Measurements from ENCODE around the gene SSBP2. TPM values are rescaled to one million over a fixed set of nuclear protein-coding genes. Genes with fewer than 3 reads are reported as not detected.
"Not testable (repeated sequence)": the region's sequence is repeated elsewhere in the genome, so short reads cannot be mapped to it uniquely, and the experiment has no call there.

Gene SSBP2
- polyA plus RNA-seq, 4 donors: 84.8 to 96.7 (median 91.8) TPM

DNA sequence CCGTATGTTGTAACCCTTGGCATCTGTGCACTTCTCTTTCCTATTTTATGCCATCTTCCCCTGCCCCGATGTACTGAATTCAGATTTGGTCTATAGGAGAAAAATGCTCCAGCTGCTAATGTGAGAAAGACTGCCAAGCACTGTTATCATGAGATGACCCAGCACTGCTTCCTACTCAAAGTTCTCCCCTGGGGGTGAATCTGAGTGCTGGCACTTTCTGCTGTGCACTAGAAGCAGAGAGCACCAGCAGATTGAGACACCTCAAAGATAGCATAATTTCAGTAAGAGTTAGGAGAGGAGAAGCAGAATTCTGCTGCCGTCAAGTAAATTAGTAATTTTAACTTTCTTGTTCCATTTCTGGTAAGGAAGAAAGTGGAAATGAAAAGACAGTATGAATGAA is 264.2 kb downstream of the SSBP2 start:
- DNase-seq (ENCODE audit: low read depth in 4 of 4, low spot score in 3 of 4): no peak

DNA sequence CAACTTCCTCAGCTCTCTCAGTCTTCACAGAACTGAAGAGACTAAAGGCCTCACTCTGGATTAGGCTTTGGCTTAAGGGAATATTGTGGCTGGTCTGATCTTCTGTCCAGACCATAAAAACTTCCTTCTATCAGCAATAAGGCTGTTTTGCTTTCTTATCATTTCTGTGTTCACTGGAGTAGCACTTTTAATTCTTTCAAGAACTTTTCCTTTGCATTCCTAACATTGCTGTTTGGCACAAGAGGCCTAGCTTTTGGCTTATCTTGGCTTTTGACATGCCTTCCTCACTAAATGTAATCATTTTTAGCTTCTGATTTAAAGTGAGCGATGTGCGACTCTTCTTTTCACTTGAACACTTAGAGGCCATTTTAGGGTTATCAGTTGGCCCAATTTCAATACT is 268.3 kb downstream of the SSBP2 start:
- DNase-seq (ENCODE audit: low read depth in 4 of 4, low spot score in 3 of 4): no peak

DNA sequence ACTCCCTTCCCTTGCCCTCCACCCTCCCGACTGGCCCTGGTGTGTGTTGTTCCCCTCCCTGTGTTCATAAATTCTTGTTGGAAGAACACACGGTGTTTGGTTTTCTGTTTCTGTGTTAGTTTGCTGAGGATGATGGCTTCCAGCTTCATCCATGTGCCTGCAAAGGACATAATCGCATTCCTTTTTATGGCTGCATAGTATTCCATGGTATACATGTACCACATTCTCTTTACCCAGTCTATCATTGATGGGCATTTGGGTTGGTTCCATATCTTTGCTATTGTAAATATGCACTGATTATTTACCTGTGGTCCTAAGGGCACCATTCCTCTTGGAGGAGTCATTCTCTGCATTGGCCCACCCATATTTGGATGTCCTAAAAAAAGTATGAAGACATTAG is 277.5 kb downstream of the SSBP2 start:
- not testable (repeated sequence) for DNase-seq (ENCODE audit: low read depth in 4 of 4, low spot score in 3 of 4)

- no peak for DNase-seq (ENCODE audit: low read depth in 4 of 4, low spot score in 3 of 4)
Measured at GRCh38 chr5:81469676-81470075, 281.2 kb downstream of the SSBP2 start.

DNA sequence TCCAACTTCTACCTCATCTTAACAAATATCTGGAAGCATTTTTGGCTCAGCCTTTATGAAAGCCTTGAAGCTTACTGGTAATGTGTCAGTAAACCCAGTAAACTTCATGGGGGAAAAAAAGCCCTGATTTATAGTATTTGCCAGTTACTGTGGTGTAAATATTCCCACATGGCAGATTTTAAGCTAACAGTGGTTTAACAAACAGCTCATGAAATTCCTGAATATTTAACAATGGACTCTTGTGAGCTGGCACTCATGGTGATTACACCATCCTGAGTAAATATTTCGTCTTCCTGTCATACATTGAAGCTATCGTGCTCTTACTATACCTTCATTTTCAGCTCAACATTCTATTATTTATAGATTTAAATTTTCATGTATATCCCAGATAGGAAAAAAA is 300.0 kb downstream of the SSBP2 start:
- no peak for DNase-seq (ENCODE audit: low read depth in 4 of 4, low spot score in 3 of 4)

DNA sequence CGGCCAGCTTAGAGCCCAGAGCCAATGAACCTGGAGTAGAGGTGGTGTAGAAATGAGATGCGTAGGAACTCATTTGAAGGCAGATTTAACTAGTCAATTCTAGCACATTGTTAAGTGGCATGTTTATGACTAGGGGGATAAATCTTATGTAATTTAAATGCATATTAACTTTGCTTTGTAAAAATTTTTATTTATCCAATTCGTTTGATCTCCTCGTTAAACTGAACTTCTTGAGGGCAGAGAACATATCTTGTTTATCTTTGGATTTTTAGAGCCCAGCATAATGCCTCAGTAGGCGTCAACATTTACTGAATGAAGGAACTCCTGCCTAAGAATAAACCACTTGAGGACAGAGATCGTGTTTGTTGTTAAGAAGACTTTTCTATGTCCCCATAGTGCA is 315.9 kb downstream of the SSBP2 start:
- DNase-seq (ENCODE audit: low read depth in 4 of 4, low spot score in 3 of 4): no peak

- DNase-seq (ENCODE audit: low read depth in 4 of 4, low spot score in 3 of 4): no peak
Measured at GRCh38 chr5:81429985-81430384, 320.9 kb downstream of the SSBP2 start.

DNA sequence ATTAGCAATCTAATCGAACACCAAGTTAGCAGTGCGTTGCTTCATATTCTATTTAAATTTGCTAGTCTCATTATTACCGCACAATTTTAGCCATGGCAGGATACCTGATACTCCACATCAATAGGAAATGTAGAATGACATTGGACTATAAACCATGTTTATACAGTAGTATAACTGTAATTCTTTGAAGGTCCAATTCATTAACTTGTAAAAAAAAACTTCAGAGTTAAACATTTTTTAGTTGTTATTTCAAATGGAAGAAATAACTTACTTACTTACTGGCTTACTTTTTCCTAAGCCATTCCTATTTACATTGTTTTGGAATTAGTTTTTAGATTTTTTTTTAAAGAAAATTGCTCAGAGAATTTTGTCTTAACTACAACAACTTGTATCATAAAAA is 321.5 kb downstream of the SSBP2 start:
- DNase-seq (ENCODE audit: low read depth in 4 of 4, low spot score in 3 of 4): no peak

GRCh38 chr5:81428861-81429260 is 322.0 kb downstream of the SSBP2 start:
- DNase-seq (ENCODE audit: low read depth in 4 of 4, low spot score in 3 of 4): no peak

DNA sequence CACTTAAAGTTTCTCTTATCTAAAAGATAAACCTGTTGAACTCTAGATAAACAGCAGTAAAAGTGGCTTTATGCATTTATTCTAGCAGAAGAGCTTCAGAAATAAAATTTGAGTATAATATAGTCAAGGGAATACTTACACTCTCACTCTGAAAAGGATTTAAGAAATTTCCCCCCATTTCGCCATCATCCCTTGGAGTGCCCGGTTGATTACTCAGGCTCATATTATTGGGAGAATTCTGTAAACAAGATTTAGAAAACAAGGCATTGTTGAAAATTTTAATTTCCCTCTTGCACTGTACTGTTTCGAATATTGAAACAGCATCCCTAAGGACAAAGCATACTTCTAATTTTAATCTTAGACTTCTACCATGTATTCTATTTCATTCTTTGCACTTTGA is 322.5 kb downstream of the SSBP2 start:
- DNase-seq (ENCODE audit: low read depth in 4 of 4, low spot score in 3 of 4): no peak

DNA sequence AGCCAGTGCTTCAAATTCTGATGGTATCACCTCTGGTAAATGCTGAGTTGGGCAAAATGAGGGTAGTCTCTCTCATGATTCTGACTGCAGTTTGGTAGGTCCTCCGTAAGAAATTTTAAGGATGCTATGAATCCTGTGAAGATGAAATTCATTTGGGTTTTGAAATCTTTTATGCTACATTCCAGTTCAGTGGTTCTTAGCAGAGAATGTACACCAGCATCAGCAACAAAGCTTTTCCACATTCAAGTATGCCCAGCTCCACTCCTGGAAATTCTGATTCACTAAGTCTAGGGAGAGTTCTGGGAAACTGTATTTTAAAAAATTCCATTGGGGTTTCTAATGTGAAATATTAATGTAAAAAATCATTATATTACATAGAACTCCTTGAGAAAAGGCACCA is 323.3 kb downstream of the SSBP2 start:
- DNase-seq (ENCODE audit: low read depth in 4 of 4, low spot score in 3 of 4): no peak

- DNase-seq (ENCODE audit: low read depth in 4 of 4, low spot score in 3 of 4): no peak
Measured at GRCh38 chr5:81426359-81427030, 324.4 kb downstream of the SSBP2 start.

GRCh38 chr5:81425569-81425968 is 325.3 kb downstream of the SSBP2 start:
- DNase-seq (ENCODE audit: low read depth in 4 of 4, low spot score in 3 of 4): peak; percentile 28 to 58 (median 38)

DNA sequence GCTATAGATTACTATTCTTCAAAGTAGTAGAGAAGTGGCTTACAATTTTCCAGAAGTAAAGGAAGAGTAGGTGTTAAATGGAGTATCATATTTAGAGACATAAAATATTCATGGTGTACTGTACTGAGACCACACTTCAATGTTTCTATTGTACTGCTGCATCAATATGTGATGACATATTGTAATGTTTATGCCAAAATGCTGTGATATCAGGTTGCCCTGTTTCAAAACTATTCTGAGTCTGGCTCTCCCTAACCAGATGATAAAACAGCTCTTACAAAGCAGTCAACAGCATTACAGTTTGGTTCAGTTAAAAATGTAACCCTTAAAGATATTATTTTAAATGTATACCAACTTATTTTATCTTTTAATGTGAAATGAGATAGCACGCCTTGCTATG is 326.2 kb downstream of the SSBP2 start:
- DNase-seq (ENCODE audit: low read depth in 4 of 4, low spot score in 3 of 4): no peak

DNA sequence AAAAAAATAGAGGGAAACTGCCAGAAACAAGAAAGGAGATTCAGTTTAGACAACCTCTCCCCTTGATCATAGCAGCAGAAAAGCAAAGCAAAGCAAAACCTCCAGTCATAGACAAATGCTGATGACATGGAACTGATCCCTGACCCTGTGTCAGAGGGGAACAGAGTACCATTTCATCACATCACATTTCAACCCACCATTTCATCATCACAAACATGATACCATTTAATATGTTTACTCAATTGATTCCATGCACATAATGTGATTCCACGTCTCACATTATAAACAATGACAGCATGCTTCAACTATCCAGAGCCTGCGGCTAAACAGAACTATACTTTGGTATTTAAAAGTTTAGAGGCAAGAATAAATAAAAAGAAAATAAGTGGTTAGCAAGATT is 328.2 kb downstream of the SSBP2 start:
- DNase-seq (ENCODE audit: low read depth in 4 of 4, low spot score in 3 of 4): no peak

DNA sequence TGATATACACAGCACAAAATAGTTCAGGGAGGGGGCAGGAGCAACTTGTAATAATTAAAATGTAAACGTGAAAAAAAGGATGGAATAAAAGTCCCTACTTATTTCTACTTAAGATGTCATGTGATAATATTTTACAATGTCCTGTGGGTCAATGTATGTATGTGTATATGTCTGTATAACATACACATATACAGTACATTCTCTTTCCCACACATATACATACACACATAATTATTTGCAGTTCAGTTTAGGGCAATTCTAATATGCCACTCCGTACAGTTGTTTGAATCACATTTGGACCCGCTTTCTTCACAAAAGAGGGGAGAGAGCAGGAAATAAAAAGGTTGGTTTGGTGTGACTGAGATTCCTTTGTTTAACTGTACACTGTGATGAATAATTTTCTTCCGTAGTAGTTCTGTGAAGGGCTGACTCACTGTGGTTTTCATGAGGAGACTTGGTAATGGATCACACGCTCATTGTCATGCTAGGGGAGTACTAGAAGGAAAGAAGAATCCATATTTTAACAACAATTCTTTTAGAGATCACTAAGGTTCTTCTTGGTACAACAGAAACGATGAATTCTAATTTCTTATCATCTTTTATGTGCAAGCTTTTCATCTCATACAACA is 330.7 kb downstream of the SSBP2 start:
- no peak for DNase-seq (ENCODE audit: low read depth in 4 of 4, low spot score in 3 of 4)

DNA sequence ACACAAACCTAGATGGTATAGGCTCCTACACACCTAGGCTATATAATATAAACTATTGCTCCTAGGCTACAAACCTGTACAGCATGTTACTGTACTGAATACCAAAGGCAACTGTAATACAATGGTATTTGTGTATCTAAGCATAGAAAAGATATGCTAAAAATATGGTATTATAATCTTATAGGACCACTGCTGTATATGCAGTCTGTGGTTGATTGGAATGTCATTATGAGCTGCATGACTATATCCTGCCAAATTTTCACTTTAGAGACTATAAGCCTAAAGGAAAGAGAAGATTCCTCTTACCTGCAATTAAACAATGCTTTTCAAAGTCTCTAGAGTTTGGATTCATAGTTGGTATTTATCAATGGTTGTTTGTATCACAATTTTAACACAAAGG is 332.3 kb downstream of the SSBP2 start:
- DNase-seq (ENCODE audit: low read depth in 4 of 4, low spot score in 3 of 4): no peak

- no peak for DNase-seq (ENCODE audit: low read depth in 4 of 4, low spot score in 3 of 4)
Measured at GRCh38 chr5:81417052-81417451, 333.8 kb downstream of the SSBP2 start.

DNA sequence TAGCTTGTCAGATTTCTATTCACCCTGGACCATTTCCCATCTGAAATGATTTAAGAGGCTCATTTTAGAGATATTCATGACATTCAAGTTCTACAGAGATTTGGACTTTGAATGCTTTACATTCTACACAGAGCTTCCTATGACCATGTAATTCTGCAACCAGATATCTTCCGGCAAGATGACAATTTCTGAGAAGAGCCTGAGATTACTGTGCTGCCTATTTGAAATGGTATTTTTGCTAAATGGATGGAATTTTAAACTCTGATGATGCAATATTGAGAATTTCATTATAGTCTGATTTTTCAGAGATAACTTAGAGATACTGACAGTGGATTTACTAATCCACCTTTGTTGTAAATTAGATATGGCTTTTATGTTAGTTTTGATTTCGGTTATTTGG is 341.0 kb downstream of the SSBP2 start:
- no peak for DNase-seq (ENCODE audit: low read depth in 4 of 4, low spot score in 3 of 4)

- no peak for DNase-seq (ENCODE audit: low read depth in 4 of 4, low spot score in 3 of 4)
Measured at GRCh38 chr5:81409361-81409760, 341.5 kb downstream of the SSBP2 start.

DNA sequence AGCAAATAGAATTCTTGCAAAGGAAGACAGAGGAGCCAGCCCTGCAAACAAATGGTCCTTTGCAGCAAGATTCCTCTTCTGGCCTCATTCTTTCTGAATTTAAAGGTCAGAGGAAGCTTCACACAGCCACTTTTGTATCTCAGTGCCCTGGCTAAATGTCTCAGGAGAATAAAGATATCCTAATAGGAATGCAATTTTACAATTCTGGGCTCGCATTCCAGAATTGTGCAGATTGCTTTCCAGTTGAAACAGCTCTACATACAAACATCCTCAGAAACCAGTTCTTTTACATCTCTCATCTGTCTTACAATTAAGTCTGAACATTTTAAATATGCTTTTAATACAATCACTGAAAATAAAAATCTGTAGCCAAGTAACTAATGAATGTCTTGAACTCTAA is 342.4 kb downstream of the SSBP2 start:
- DNase-seq (ENCODE audit: low read depth in 4 of 4, low spot score in 3 of 4): no peak

GRCh38 chr5:81407811-81408210 is 343.1 kb downstream of the SSBP2 start:
- DNase-seq (ENCODE audit: low read depth in 4 of 4, low spot score in 3 of 4): not testable (repeated sequence)

Measured in right renal pelvis (tissue), 4 donors.